GM12875 (cell line): Measurements from ENCODE around the gene C11orf98.
"Not testable (repeated sequence)": the region's sequence is repeated elsewhere in the genome, so short reads cannot be mapped to it uniquely, and the experiment has no call there.

Source experiments
- H3K4me3 ChIP-seq: one replicate; pipeline ENCODE4 v1.5.1; 2011; ENCODE audit warnings: low read depth, low read length, control low read depth
- TF ChIP-seq, protein P1 (sequence below): IDR thresholded peaks from 2 replicates; pipeline ENCODE4 v1.5.1; 2011; ENCODE audit warnings: low read depth, mild to moderate bottlenecking, control low read depth, inconsistent platforms, low read length, moderate library complexity, borderline replicate concordance; ENCODE audit not compliant: insufficient read depth

Gene C11orf98

DNA sequence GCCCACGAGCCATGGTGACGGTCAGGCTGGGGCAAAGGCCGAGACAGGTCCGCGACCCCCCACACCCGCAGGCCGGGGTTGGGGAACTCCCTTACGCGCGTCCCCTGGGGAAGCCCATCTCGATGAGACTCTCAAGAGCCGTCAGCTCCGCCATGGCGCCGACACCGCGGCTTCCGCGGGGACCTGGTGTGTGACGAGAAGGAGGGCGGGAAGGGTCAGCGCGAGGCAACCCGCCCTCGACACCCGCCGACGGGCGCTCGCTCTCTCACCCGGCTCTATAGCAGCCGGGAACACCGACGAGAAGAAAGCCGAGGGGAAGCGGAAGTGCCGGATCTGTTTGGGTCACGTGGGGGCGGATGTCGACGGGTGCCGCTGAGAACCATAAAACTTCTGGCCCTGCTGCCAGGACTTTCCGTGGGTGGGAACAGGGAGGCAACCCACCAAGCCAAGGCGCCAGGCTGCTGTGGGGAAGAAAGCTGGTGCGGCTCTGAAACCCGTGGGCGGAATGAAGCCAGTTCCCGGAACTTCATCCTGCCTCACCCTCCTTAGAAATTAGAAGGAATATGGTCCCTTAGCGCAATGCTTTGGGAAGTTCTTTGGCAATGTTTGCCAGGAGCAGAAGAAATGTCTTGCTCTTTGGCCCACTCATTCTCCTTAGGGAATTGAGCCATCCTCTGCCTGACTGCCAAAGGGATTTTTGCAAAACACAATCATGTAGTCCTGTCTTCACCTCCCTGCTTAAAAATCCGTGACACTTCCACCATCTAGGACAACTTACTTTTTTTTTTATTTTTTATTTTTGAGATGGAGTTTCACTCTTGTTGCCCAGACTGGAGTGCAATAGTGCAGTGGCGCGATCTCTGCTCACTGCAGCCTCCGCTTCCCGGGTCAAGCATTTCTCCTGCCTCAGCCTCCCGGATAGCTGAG is 14.0 kb upstream of the C11orf98 start, which contains the start of gene UBXN1:
Gene UBXN1 (minus strand): TSS at position 304 of the 927 bp plus-strand sequence. CDS start 150 bp downstream, at position 154.
- TF ChIP-seq, protein P1, sequence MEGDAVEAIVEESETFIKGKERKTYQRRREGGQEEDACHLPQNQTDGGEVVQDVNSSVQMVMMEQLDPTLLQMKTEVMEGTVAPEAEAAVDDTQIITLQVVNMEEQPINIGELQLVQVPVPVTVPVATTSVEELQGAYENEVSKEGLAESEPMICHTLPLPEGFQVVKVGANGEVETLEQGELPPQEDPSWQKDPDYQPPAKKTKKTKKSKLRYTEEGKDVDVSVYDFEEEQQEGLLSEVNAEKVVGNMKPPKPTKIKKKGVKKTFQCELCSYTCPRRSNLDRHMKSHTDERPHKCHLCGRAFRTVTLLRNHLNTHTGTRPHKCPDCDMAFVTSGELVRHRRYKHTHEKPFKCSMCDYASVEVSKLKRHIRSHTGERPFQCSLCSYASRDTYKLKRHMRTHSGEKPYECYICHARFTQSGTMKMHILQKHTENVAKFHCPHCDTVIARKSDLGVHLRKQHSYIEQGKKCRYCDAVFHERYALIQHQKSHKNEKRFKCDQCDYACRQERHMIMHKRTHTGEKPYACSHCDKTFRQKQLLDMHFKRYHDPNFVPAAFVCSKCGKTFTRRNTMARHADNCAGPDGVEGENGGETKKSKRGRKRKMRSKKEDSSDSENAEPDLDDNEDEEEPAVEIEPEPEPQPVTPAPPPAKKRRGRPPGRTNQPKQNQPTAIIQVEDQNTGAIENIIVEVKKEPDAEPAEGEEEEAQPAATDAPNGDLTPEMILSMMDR, result no peak
- peak within 1 kb of the TSS; percentile 86 for H3K4me3 ChIP-seq

DNA sequence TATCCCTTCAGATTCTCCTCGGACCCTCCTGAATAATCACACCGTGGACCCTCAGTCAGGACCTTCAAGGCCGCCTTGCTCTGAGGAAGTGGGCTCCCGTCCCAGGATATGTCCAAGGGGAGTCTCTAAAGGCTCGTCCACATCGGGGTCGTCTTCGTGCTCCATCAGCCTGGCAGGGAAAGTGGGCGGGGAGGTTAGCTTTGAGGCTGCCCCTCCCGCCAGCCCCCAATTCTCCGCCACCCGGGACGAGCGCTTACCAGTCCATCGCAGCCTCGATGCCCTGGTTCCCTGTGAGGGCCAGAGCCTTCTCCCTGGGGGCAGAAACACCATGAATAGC is 13.4 kb upstream of the C11orf98 start:
- H3K4me3 ChIP-seq, result peak overlapping the region; percentile 86
- TF ChIP-seq, protein P1, result no peak

DNA sequence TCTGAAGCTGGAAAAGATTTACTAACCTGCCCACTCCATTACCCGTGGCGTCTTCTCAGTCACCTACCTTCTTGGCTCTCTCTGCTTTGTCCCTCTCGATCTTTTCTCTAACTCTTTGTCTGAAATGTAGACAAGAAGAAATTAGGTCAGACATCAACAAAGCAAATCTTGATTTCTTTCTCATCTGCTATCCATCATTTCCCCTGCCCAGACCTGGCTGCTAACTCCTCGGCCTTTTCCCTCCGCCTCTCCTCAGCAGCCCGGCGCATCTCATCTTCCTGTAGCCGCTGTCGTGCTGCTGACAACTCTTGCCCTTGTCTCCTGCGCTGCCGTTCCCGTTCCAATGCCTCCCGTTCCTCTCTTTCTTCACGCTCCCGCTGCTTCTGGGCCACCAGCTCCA is 12.7 kb upstream of the C11orf98 start:
- TF ChIP-seq, protein P1, result no peak
- peak overlapping the region; percentile 86 for H3K4me3 ChIP-seq

DNA sequence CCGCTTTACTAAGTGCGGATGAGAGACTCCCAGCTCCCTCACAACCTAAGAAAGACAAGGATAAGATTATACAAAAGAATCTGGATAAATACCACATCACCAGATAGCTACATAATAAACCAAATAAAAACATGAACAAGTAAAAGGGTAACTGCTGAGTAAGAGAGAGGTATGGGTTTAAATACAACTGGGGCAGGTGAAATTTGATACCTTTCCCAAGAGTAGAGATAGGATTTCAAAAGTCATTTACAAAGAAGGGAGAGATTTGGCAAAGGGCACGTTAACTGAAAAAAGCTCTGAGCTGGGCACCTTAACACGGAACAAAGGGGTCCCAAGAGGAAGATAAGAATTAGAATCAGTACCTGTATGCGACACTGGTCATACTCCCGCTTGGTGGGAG is 12.1 kb upstream of the C11orf98 start:
- H3K4me3 ChIP-seq, result no peak overlapping the region
- TF ChIP-seq, protein P1, result no peak

DNA sequence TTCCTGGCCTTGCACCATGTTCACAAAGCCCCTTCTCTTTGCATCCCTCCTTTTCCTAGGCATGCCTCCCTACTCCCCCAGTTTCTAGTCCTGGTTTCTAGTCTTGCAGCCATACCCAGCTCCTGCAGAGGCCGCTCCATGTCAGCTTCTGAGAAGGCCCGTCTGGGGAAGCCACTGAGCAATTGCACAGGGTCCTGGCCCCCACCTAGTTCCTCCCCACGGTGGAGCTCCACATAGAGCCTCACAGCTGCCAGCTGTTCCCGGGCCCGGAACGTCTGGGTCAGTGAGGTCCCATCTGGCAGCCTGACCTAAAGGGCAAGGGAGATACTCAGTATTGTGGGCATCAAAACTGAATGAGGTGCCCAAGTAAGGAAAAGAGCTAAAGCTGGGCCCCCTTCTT is 11.7 kb upstream of the C11orf98 start:
- TF ChIP-seq, protein P1, result no peak
- H3K4me3 ChIP-seq, result no peak overlapping the region

DNA sequence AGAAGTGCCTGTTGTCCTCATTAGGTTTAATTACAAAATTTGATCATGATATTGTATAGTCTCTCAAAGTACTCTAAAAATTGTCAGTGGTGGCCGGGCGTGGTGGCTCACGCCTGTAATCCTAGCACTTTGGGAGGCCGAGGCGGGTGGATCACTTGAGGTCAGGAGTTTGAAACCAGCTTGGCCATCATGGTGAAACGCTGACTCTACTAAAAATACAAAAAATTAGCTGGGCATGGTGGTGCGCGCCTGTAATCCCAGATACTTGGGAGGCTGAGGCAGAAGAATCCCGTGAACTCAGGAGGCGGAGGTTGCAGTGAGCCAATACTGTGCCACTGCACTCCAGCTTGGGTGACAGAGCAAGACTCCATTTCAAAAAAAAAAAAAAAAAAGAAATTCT is 10.4 kb upstream of the C11orf98 start:
- not testable (repeated sequence) for H3K4me3 ChIP-seq

DNA sequence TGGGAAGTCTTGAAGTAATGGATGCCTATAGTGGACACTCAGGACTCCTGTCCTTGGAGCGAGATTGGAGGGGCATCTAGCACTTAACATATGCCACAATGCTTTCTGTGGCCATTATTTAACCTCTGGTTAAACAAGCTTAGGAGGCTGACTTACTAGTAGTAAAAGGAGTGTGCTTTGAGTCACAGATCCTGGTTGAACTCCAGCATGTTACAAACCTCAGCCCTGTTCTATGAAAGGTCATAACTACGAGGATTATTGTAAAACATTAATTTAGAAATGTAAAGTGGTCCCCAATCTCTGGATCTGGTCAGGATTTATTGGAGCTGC is 8.2 kb upstream of the C11orf98 start:
- H3K4me3 ChIP-seq, result no peak overlapping the region
- TF ChIP-seq, protein P1, result no peak
